GM12873 (cell line): ENCODE data around the gene SAAL1.

Experiments used
- TF ChIP-seq, protein P1 (sequence below): IDR thresholded peaks from 2 replicates; pipeline ENCODE4 v1.5.1; 2012; ENCODE audit warnings: low read depth, mild to moderate bottlenecking, moderate library complexity, low read length, control low read depth; ENCODE audit not compliant: insufficient read depth; ENCODE audit errors: missing control alignments

SAAL1 gene

DNA sequence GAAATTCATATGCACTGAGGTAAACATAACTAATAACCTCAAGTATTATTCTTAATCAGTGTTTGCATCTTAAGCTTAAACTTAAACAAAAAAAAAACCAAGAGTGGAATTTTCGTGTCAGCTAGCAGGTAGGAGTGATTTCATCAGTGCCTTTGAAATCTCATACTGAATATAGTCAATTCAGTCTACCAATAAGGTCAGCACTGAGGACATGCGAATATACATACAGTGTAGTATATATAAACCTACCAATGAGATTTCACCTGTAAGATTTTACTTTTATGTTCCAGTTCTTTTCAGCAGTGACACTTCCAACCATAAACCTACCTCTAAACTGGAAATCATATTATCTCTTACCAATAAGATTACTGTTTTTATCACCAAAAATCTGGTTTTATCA, 27.0 kb downstream of the SAAL1 start:
- TF ChIP-seq, protein P1, sequence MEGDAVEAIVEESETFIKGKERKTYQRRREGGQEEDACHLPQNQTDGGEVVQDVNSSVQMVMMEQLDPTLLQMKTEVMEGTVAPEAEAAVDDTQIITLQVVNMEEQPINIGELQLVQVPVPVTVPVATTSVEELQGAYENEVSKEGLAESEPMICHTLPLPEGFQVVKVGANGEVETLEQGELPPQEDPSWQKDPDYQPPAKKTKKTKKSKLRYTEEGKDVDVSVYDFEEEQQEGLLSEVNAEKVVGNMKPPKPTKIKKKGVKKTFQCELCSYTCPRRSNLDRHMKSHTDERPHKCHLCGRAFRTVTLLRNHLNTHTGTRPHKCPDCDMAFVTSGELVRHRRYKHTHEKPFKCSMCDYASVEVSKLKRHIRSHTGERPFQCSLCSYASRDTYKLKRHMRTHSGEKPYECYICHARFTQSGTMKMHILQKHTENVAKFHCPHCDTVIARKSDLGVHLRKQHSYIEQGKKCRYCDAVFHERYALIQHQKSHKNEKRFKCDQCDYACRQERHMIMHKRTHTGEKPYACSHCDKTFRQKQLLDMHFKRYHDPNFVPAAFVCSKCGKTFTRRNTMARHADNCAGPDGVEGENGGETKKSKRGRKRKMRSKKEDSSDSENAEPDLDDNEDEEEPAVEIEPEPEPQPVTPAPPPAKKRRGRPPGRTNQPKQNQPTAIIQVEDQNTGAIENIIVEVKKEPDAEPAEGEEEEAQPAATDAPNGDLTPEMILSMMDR = no peak

DNA sequence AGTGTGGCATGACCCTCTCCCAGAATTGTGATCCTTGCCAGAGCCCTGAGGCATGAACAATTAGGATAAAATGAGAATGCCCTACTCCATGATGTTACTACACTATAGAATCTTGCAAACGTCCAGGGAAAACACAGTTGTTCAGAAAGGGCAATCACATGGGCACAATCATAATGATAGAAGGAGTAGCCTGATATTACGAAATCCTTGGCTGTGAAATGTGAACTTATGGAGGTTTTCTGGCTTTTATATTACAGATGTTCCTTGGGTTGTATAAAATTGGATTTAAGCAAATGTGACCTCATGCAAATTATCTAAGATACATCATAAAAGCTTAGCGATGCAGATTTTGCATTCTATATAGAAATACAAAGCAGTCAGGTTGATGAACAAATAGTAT, 30.4 kb downstream of the SAAL1 start:
- TF ChIP-seq, protein P1 = no peak

DNA sequence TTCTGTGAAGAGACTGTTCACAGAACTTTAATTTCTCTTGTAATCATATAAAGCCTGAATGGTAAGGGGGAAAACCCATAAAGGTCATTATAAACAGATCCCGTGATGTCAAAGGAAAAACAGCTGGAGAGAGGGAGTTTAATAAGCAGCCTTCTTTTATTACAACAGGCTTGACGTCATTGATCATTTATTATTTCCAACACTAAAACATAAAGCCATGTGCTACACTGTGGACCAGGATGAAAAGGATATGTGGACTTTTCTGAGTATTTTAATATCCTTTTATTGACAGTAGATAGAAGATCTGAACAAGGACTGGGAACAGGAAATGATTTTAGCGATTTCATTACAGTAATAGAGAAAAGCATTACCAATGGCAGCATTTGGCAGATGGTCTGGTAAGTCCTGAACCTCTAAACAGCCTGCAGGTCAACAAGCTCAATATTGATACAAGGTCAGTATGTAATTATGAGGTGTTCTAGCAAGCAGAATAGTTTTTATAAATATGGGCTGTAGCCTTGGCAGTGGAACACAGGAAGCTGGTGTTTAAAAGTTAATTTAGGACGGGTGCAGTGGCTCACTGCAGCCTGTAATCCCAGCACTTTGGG, 34.7 kb downstream of the SAAL1 start:
- TF ChIP-seq, protein P1 = no peak

DNA sequence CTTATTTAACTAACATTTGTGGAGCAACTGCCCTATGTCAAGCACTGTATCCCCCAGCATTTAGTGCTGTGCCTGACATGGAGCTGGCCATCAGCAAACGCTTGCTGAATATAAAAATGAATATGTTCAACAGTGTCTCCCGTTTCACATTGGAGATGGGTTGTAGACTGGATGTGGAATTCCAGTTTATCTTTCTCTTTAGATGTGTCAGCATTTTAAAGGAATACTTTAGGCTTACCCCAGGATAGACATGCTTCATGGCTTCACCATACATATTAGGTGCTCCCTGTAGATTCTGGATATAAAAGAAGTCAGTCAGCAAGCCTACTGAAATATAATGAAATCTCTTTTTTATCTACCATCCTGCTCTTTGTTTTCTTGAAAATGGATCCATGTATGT, 38.5 kb downstream of the SAAL1 start:
- TF ChIP-seq, protein P1 = no peak

DNA sequence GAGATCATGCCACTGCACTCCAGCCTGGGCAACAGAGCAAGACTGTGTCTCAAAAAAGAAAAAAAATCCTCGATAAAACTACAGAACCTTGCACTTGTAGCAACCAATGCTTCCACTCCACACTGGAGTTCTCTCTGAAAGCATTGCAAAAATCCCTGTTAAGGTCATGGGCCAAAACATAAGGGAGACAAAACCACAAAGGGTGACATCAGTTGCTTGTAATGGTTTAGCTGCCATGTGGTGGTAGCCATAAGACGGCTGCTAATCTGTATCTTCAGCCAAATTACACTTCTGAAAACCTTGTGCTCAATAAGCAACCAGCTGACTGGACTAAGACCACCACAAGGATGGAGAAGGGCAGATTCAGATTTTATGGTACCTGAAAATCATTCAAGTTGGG, 39.3 kb downstream of the SAAL1 start:
- TF ChIP-seq, protein P1 = no peak

DNA sequence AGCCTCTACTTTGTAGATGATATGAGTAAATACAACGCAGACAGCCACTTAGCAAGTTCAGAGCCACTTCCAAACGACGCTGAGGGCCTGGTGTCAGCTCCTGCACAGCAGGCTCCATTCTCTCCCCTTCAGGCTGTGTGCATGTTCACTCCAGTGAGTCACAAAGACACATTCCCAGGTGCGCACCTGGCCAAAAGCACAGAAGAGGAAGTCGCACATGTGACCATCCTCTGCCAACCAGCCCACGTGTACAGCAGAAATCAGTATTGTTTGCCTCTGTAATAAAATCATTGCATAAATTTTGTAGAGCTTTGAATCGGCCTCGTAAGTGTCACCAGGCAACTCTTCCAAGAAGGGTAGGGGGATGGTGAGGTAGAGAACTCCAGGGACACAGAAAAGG, 40.3 kb downstream of the SAAL1 start:
- TF ChIP-seq, protein P1 = no peak

DNA sequence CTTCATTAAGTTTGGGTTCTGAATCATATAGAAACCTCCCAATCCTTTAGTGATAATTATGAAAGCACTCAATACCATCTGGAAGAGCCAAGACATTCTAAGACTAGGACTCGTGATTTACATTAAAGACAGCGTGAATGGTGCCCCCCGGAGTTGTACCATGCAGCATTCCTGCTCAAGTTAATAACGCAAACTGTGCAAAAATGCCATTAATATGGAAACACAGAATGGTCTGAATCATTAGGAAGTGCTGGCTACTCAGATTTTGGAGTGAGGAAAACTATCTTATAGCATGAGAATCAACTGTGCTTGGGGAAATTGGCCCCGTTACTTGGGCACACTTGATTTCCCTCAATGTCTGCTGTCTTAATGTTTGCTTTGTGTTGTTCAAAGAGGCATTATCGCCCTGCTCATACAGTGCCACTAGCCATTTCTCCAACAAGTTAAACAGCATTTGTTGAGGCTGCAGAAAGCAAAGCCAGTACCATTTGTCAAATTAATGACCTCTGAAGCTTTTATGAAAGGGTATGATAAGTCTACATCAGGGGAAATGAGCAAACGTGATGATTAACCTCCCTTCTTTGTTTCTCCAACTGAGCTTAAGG, 41.3 kb downstream of the SAAL1 start:
- TF ChIP-seq, protein P1 = no peak
